Measurements from ENCODE around the gene SMIM24. TPM values are rescaled to one million over a fixed set of nuclear protein-coding genes. Genes with fewer than 3 reads are reported as not detected.

SMIM24 gene
- total and polyA plus RNA-seq, 5 experiments from 2014 or later = 0.43 to 0.57 (median 0.53) TPM; not detected in 2

GRCh38 chr19:3503036-3503572 is 22.8 kb upstream of the SMIM24 start:
- H3K4me1 Mint-ChIP-seq = peaks cover 18 to 46% (median 39%) of the 10 kb centered on the region in 4 donors
- H3K27me3 Mint-ChIP-seq = no peaks in the 10 kb centered on the region
- no peak overlapping the region for H3K4me3 Mint-ChIP-seq
- POLR2A ChIA-PET = no interaction called here
- peaks cover 0 to 2% (median 0%) of the 10 kb centered on the region in 3 donors for H3K36me3 Mint-ChIP-seq
- peak overlapping the region in 4 of 10 donors; percentile 53 to 95 (median 76) for H3K27ac Mint-ChIP-seq
- no peaks in the 10 kb centered on the region for H3K9me3 Mint-ChIP-seq
- no peak for ATAC-seq
- no peak for DNase-seq

- Mint-ChIP-seq H3K27me3 (no peaks in the 10 kb centered on the region), H3K36me3 (peaks cover 0 to 10% (median 4%) of the 10 kb centered on the region in 3 donors), H3K9me3 (no peaks in the 10 kb centered on the region), H3K4me3 (peak overlapping the region in 1 of 10 donors; percentile 56), H3K27ac (peak overlapping the region in 1 of 10 donors; percentile 29), H3K4me1 (peaks cover 18 to 45% (median 36%) of the 10 kb centered on the region in 4 donors)
- POLR2A ChIA-PET = interaction anchor here (0.6 kb wide), 1 partner anchor 715 kb away, joined by 3 read pairs; no protein-coding TSS in a partner anchor
- DNase-seq (no peak), ATAC-seq (no peak)
Measured at GRCh38 chr19:3501780-3502179, 21.5 kb upstream of the SMIM24 start.

- Mint-ChIP-seq H3K27ac (peak within 1 kb of the TSS; percentile 96 to 99 (median 98)), H3K27me3 (no peaks in the 10 kb centered on the region), H3K4me3 (peak within 1 kb of the TSS; percentile 88 to 97 (median 92)), H3K9me3 (no peaks in the 10 kb centered on the region), H3K36me3 (peaks cover 0 to 17% (median 5%) of the 10 kb centered on the region in 3 donors), H3K4me1 (peaks cover 17 to 40% (median 32%) of the 10 kb centered on the region in 4 donors)
- peak; percentile 89 to 91 for ATAC-seq
- POLR2A ChIA-PET = interaction anchor here (0.6 to 1.0 kb wide), 9 partner anchors 8 to 958 kb away, joined by 3 to 6 read pairs (median 3); partner anchors contain the start of genes HMG20B and S1PR4
- DNase-seq = peak; percentile 84 to 98 (median 94)
Measured at GRCh38 chr19:3500429-3501101, 20.2 kb upstream of the SMIM24 start, which contains the start of gene DOHH. TSS of gene DOHH (minus strand) at chr19:3500674. CDS start at chr19:3496814, 3,860 bp downstream.

- ATAC-seq = no peak
- Mint-ChIP-seq H3K9me3 (no peaks in the 10 kb centered on the region), H3K27ac (peak overlapping the region; percentile 96 to 99 (median 98)), H3K27me3 (no peaks in the 10 kb centered on the region), H3K4me1 (peaks cover 16 to 39% (median 29%) of the 10 kb centered on the region in 4 donors), H3K36me3 (peaks cover 0 to 23% (median 5%) of the 10 kb centered on the region in 3 donors), H3K4me3 (peak overlapping the region; percentile 88 to 97 (median 92))
- POLR2A ChIA-PET = interaction anchor here (0.6 to 1.0 kb wide), 8 partner anchors 17 to 967 kb away, joined by 3 to 6 read pairs (median 3); partner anchors contain the start of gene S1PR4
- peak in 1 of 10 donors; percentile 1 for DNase-seq
Measured at GRCh38 chr19:3499738-3500428, 19.6 kb upstream of the SMIM24 start.

- peaks cover 13 to 44% (median 26%) of the 10 kb centered on the region in 4 donors for H3K4me1 Mint-ChIP-seq
- POLR2A ChIA-PET = interaction anchor here (0.7 kb wide), 2 partner anchors 54 to 127 kb away, joined by 3 to 5 read pairs; no protein-coding TSS in a partner anchor
- no peaks in the 10 kb centered on the region for H3K9me3 Mint-ChIP-seq
- H3K27ac Mint-ChIP-seq = peak overlapping the region in 2 of 10 donors; percentile 41 to 46
- peak overlapping the region in 7 of 10 donors; percentile 3 to 72 (median 22) for H3K4me3 Mint-ChIP-seq
- ATAC-seq (no peak), DNase-seq (no peak)
- H3K27me3 Mint-ChIP-seq = no peaks in the 10 kb centered on the region
- H3K36me3 Mint-ChIP-seq = peaks cover 0 to 35% (median 5%) of the 10 kb centered on the region in 3 donors
Measured at GRCh38 chr19:3497757-3498520, 17.6 kb upstream of the SMIM24 start.

- ATAC-seq = no peak
- Mint-ChIP-seq H3K27ac (peak overlapping the region in 3 of 10 donors; percentile 9 to 19 (median 16)), H3K36me3 (peaks cover 0 to 39% (median 8%) of the 10 kb centered on the region in 3 donors), H3K9me3 (no peaks in the 10 kb centered on the region), H3K4me1 (peaks cover 13 to 44% (median 27%) of the 10 kb centered on the region in 4 donors), H3K4me3 (peak overlapping the region in 1 of 10 donors; percentile 55), H3K27me3 (no peaks in the 10 kb centered on the region)
- POLR2A ChIA-PET = interaction anchor here (0.5 to 0.6 kb wide), 2 partner anchors 279 to 967 kb away, joined by 3 to 6 read pairs; no protein-coding TSS in a partner anchor
- no peak for DNase-seq
Measured at GRCh38 chr19:3496392-3497273, 16.3 kb upstream of the SMIM24 start.

GRCh38 chr19:3494559-3494958 is 14.2 kb upstream of the SMIM24 start:
- DNase-seq = peak in 2 of 10 donors; percentile 21 to 40
- no peaks in the 10 kb centered on the region for H3K9me3 Mint-ChIP-seq
- ATAC-seq = peak; percentile 60 to 67
- peaks cover 0 to 41% (median 8%) of the 10 kb centered on the region in 3 donors for H3K36me3 Mint-ChIP-seq
- POLR2A ChIA-PET = interaction anchor here (0.5 kb wide), 1 partner anchor 14 kb away, joined by 4 read pairs; no protein-coding TSS in a partner anchor
- peaks cover 8 to 31% (median 15%) of the 10 kb centered on the region in 4 donors for H3K4me1 Mint-ChIP-seq
- peak overlapping the region in 3 of 10 donors; percentile 6 to 37 (median 34) for H3K4me3 Mint-ChIP-seq
- peak overlapping the region in 4 of 10 donors; percentile 25 to 80 (median 38) for H3K27ac Mint-ChIP-seq
- no peaks in the 10 kb centered on the region for H3K27me3 Mint-ChIP-seq

GRCh38 chr19:3494051-3494450 is 13.7 kb upstream of the SMIM24 start:
- ATAC-seq = peak in 1 of 2 donors; percentile 73
- no peaks in the 10 kb centered on the region for H3K9me3 Mint-ChIP-seq
- POLR2A ChIA-PET = no interaction called here
- peaks cover 0 to 43% (median 8%) of the 10 kb centered on the region in 3 donors for H3K36me3 Mint-ChIP-seq
- peaks cover 6 to 29% (median 12%) of the 10 kb centered on the region in 4 donors for H3K4me1 Mint-ChIP-seq
- DNase-seq = no peak
- H3K27ac Mint-ChIP-seq = no peak overlapping the region
- no peaks in the 10 kb centered on the region for H3K27me3 Mint-ChIP-seq
- H3K4me3 Mint-ChIP-seq = no peak overlapping the region

- Mint-ChIP-seq H3K4me3 (no peak overlapping the region), H3K4me1 (peaks cover 4 to 25% (median 9%) of the 10 kb centered on the region in 4 donors), H3K36me3 (peaks cover 0 to 43% (median 8%) of the 10 kb centered on the region in 3 donors), H3K9me3 (no peaks in the 10 kb centered on the region), H3K27me3 (no peaks in the 10 kb centered on the region), H3K27ac (no peak overlapping the region)
- ATAC-seq = no peak
- no peak for DNase-seq
- POLR2A ChIA-PET = no interaction called here
Measured at GRCh38 chr19:3493651-3494050, 13.3 kb upstream of the SMIM24 start.

- H3K27ac Mint-ChIP-seq = peak overlapping the region in 1 of 10 donors; percentile 51
- peaks cover 0 to 43% (median 8%) of the 10 kb centered on the region in 3 donors for H3K36me3 Mint-ChIP-seq
- POLR2A ChIA-PET = interaction anchor here (1.1 kb wide), 1 partner anchor 12 kb away, joined by 3 read pairs; no protein-coding TSS in a partner anchor
Measured at GRCh38 chr19:3492919-3493318, 12.6 kb upstream of the SMIM24 start.

More at GRCh38 chr19:3492919-3493318, 12.6 kb upstream of the SMIM24 start:
- Mint-ChIP-seq H3K9me3 (no peaks in the 10 kb centered on the region), H3K4me3 (no peak overlapping the region), H3K27me3 (no peaks in the 10 kb centered on the region), H3K4me1 (peaks cover 3 to 21% (median 6%) of the 10 kb centered on the region in 4 donors)
- ATAC-seq (no peak), DNase-seq (no peak)
